ENCODE measurements around the gene CMPK1.

GRCh38 chr1:47382399-47382983 lies 48.9 kb downstream of the CMPK1 start:
- TF ChIP-seq POLR2AphosphoS5 (IDR thresholded peaks at IDR 0.05; ENCODE audit: insufficient read depth, low read depth, low read length) = no peak
- no peak for TF ChIP-seq POLR2A (IDR thresholded peaks at IDR 0.05; ENCODE audit: low read depth, low read length)
- TF ChIP-seq CTCF (IDR thresholded peaks at IDR 0.05; ENCODE audit: extremely low read depth in 1 of 2, insufficient read depth in 1 of 2, low read depth in 1 of 2, low read length in 2 of 2) = no peak
- no peak for TF ChIP-seq EZH2 (IDR thresholded peaks at IDR 0.05; ENCODE audit: borderline replicate concordance, low read depth, low read length, severe bottlenecking)
- no peak for TF ChIP-seq MAX (IDR thresholded peaks at IDR 0.05; ENCODE audit: insufficient read depth, insufficient read length)
- no peak for TF ChIP-seq MYC (IDR thresholded peaks at IDR 0.05; ENCODE audit: low read depth, low read length)
- TF ChIP-seq JUN (IDR thresholded peaks at IDR 0.05; ENCODE audit: borderline replicate concordance, insufficient read depth, insufficient read length, low read depth) = no peak
- no peak for TF ChIP-seq FOS (IDR thresholded peaks at IDR 0.05; ENCODE audit: borderline replicate concordance, insufficient read depth, low read length)
- TF ChIP-seq GATA2 (IDR thresholded peaks at IDR 0.05; ENCODE audit: insufficient read depth, insufficient read length, low read depth, low read length) = no peak
